ENCODE results near the gene TFEB.

The TFEB gene

DNA sequence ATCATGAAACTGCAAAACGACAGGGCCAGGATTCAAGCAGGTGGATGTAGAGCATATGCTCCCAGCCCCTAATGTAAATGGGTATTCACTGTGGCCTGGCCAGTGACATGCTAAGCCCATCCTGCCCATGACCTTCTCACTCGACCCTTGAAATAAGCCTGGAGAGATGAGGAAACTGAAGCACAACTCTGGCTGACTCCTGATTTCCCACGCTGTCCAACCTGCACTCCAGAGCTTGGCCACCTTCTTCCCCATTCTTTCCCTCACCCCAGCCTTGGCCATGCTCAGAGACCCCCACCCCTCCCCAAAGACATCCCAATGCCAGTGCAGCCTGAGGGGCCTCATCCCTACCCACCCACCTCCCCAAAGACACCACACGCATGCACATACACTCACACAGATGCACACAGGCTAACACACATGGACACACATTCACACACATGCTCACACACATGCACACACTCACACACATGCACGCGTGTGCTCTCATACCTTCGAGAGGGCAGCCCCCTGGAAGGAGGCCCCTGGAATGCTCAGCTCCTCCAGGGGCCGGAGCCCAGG, 12.4 kb downstream of the TFEB start:
- no peak for DNase-seq (ENCODE audit: low read depth)

DNA sequence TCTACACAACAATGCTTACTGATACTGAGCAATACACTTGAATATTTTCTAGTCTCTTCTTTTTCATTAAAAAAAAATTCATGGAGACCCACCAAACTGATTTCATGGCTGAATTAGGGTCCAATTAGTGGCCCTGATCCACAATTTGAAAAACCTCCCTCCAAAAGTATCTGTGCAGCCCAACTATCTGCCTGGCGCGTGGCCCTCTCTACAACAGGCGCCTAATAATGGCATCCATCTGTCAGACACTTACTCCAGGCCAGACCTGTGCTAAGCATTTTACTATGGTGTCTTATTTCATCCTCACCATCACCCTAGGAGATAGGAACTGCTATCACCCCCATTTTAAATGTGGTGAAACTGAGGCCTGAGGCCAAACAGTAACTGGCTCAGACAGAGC, 14.0 kb downstream of the TFEB start:
- no peak for DNase-seq (ENCODE audit: low read depth)

DNA sequence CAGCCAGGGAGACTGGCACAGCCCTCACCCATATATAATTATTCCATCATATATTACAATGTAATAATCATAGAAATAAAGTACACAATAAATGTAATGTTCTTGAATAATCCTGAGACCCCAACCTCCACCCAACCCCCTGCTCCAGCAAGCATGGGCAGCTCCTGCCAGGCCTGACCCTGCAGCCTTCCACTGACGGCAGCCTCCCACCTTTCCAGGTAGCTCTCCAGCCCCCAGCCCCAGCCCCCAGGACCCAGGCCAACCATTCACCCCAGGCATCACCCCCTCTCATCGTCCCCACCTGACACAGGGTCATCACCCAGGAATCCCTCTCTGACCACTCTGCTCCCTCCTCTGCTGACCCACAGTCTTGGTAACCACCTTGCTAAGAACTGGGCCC, 14.6 kb downstream of the TFEB start:
- DNase-seq (ENCODE audit: low read depth): no peak

DNA sequence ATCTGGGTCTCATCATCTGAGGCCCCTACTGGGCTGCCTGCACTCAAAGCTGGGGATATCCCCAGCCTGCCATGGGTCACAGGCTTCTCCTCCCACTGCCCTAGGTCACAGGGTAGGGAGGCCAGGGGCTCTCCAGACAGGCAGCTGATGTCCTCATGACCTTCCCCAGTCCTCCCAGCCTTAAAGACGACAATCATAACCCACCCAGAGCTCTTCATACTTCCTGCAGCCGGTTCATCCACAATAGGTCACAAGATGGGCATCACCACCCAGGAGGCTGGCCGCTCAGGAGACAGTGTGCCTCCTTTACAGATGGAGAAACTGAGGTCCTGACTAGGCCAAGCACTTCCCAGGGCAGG, 15.2 kb downstream of the TFEB start:
- no peak for DNase-seq (ENCODE audit: low read depth)

DNA sequence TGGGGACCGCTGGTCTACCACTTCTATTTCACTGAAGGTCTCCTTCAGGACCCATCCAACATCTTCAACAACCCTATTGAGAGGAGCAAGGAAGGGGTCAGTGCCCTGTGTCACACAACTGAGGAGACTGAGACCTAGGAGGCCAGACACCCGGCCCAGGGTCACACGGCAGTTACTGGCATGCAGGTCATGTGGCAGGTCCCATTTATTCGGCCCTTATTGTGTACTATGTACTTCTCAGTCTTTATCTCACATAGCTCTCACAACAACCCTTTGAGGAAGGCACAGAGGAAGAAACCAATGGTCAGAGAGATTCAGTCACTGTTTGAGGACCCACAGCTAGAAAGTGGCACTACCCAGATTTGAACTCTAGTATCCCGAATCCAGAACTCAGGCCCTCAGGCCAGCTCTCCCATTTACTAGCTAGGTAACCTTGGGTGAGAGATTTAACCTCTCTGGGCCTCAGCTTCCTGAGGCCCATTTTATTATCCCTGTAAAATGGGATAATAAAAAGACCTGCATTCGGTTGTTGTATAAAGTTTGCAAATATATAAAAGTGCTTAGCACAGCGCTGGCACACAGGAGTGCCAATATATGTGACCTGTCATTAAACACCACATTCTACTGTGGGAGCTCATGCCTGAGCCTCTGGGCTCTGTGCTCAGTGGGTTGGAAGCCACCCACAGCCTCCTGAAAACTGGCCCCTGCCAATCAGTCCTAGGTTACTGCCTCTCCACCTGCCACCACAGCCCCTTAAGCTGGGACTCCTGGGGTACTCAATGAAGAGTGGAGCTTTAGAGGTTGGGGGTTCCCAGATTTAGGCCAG, 15.8 kb downstream of the TFEB start:
- no peak for DNase-seq (ENCODE audit: low read depth)

DNA sequence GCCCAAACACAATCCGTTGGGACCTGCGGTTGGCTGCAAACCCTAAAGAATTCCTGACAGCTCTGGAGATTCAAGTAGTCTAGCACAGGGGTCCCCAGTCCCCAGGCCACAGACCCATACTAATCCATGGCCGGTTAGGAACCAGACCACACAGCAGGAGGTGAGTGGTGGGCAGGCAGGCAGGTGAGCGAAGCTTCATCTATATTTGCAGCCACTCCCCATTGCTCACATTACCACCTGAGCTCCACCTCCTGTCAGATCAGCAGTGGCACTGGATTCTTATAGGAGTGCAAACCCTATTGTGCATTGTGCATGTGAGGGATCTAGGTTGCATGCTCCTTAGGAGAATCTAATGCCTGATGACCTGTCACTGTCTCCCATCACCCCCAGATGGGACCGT, 16.6 kb downstream of the TFEB start:
- no peak for DNase-seq (ENCODE audit: low read depth)

DNA sequence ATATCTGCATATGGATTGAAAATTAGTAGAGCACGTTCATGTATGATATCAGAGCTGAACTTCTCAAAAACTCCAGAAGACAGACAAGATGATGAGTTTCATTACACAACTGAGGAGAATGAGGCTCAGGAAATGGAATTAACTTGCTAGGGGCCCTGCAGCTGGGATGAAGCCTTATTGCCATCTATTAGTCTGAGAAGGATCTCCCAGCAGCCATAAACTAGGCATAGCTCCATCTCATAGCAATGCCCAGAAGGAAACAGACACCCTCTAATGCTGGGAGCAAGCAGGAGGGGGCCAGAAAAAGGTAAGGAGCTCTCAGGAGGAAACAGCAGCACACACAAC, 18.0 kb downstream of the TFEB start:
- DNase-seq (ENCODE audit: low read depth): no peak

DNA sequence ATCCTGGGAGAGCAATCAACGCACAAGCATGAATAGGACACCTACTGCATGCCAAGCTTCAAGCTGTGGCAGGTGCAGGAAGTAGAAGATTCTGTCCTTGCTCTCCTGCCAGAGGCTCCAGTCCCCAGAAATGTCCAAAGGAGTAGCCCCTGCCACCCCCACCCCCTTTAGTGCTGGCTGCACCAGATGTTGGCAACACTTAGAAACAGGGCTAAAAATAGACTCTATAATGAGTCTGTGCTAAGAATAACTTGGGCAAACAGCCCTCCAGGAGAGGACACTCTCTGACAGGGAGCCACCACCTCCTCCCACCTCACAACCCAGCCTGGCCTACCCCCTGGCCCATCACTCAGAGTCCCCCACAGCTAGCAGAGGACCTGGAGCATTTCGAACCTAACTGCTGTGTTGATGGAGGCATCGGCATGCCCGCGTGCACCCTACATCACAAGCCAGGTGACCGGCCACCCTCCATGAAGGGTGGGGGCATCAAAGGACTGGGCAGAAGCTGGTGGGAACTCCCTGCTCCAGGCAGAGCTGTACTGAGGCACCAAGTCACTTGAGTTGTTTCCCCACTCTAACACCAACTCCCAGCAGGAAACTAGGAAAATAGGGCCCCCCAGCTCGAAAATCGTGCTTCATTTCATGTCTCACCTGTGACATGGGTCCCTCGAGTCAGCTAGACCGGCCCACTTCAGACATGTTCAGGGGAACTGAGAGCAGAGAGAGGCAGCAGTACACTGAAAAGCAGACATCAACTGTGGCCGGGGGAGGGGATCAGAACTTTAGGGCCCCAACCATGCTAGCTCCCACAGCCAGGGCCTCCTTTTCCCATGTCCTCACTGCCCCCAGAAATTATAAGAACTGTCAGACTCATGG, 18.7 kb downstream of the TFEB start:
- no peak for DNase-seq (ENCODE audit: low read depth)

DNA sequence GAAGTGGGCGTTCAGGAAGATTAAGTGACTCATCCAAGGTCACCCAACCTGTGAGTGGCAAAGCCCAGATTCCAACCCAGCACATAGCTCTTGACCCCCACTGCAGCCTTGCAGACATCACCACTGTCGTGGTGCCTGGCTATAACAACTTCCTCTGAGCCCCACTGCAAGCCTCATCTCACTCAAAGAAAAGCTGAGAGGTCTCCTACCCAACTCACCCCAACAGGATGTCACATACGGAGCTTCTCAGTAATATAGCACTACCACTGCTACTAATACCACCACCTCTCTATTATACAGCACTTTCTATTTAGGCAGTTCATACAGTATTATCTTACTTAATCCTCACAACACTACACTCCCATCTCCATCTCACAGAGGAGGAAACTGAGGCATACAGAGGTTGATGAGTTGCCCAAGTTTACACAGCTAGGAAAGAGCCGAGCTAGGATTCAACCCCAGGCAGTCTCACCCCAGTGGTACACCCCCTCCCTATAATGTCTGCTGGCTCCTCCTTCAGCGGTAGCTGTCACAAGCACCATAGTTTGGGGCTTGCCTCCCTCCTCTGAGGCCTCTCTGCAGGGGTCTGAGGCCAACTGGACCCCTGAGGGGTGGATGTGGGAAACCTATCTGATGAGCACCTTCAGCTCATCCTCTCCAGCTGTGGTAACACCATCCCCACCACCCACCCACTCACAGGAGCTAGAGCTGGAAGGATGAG, 19.5 kb downstream of the TFEB start:
- DNase-seq (ENCODE audit: low read depth): no peak

DNA sequence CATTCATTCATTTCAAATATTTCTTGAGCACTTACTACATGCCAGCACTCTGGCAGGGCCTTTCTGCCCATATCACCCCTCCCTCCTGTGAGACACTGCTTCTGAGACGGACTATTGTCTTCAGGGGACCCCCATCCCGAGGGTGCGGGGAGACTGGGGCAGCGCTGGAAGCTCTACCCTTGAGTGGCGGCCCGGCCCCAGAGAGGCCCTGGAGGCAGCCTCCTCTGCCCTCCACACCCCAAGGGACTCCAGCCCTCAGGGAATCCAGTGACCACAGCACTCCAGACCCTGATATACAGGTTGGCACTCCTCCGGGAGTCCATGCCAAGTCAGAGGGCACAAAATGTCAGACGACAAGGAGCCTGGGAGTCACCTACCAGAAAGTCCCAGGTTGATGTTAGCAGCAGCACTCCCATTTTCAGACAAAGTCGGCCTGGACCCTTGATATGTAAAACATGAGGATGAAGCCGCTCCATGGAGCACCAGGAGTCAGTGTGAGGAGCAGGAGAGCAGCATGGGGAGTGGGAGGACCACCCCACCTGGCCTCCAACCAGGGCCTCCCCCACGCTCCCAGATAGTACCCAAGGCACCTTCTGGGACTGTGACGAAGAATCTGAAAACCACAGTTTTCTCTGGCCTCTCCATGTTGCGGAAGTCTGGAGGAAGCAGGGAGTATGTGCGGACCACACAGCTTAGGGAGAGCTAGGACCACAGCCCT, 20.7 kb downstream of the TFEB start:
- no peak for DNase-seq (ENCODE audit: low read depth)

DNA sequence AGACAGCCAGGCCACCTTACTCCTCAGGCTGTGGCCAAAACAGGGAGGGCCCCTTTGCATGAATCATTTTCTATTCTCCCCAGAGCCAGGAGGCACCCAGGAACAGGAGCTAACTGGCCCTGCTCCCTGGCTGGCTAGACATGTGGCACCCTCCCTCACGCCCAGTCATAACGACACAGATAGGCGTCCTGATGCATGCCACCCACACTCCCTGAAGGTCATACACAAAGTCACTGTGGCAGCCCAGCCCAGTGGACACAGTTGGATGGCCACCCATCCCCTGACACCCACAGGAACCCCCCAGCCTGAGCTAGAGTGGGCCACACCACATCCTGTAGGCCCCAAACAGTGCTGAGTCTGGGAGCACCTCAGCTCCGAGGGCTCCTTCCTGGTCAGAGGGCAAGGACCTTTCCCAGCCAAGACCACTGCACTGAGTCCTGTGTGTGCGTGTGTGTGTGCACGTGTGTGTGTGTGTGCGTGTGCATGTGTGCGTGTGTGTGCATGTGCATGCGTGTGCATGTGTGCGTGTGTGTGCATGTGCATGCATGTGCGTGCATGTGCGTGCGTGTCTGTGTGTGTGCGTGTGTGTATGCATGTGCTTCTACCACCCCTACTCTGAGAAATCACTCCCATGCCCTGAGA, 21.6 kb downstream of the TFEB start:
- no peak for DNase-seq (ENCODE audit: low read depth)

DNA sequence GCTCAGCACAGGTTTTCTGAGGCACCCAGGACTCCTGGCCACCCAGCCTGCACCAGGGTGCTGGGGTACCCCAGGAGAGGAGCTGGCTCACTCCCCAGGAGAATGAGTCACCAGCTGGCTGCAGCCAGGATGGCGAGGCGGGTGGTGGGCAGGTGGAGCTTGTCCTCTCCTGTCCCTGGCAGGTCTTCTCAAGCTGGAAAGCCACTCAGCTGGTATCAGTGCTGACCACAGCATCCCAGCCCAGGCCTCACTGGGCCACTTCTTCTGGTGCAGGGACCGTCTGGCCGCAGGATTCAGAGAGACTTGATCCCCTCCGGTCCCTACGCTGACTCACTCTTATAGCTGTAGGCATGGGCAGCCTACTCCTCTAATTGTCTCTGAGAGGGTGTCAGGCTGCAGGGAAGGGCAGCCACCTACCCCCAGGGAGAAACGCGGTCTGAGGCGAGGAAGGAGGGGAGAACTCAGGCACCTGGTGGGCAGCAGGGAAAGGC, 22.2 kb downstream of the TFEB start:
- DNase-seq (ENCODE audit: low read depth): no peak

DNA sequence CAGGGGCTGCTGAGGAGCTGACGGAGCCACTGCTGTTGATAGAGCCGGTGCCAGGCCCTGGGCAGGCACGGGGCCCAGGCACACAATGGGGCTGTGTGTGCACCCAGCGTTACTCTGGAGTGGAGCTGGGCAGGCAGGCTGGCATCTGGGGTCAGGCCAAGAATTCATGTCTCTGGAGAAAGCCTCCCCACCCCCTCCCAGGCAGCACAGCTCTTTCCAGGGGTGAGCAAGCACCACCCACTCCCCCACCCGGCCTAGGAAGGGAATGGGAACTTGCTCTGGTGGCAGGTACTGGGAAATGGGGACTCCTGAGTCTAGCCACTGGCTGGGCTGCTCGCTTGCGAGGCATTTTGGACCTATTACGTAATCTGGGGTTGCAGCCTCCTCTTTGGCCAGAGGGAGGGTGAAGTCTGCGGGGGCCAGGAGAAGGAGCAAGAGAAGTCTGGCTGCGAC, 22.7 kb downstream of the TFEB start:
- no peak for DNase-seq (ENCODE audit: low read depth)

DNA sequence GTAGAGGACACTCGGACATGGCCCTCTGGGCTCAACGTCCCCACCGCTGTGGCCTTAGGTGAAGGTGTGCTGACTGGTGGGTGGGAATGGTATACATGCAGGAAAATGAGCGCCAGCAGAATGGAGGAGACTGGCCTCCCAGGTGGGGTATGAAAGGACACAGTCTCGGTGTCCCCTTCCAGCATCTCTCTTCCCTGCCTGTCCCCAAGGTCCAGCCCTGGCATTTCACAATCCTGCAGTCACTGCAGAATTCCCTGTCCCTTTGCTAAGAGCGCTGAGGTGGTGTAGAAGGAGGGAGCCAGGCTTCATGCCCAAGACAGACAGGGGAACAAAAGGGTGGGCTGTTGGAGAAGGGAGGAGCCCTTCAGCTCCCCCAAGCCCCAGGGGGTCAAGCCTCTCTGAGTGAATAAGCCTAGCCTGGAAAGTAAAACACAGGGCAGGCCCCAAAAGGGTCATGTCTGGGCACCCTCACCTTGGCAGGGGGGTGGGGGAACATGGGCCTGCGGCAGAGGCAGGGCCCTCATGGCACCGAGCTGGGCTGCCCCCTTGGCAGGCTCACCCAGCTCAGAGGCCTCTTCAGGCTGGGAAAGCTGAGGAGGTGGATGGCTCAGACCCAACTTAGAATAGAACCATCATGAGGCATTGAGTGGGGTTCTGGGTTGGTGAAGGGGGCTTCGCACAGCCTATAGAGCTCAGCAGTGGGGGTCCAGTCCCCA, 23.9 kb downstream of the TFEB start:
- no peak for DNase-seq (ENCODE audit: low read depth)

DNA sequence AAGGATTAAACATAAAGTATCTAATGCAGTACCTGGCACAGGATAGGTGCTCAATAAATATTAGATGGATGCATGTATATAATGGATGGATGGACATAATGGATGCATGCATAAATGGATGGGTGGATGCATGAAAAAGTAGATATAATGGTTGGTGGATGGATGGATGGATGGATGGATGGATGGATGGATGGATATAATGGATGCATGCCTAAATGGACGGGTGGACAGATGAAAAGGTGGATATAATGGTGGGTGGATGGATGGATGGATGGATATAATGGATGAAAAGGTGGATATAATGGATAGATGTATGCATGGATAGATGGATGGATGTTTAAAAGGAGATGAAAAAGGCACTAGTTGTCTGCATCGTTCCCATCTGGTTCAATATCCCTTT, 26.0 kb downstream of the TFEB start:
- DNase-seq (ENCODE audit: low read depth): no peak

DNA sequence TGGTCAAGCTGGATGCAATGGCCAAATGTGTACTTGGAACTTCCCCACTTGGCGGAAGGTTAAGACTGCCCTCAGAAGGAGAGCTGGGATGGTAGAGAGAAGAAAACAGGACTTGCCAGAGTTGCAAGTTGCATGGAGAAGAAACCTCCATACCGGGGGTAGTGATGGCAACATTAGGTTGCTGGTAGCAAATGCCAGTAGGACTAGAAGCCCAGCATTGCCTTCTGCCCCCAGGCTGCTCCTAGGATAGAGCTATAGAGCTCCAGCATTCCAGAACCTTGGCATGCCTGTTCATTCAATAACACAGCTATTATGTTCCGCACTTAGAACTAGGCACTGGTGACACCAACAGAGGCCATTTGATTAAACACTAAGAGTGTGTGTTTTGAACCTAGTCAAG, 26.6 kb downstream of the TFEB start:
- DNase-seq (ENCODE audit: low read depth): no peak

DNA sequence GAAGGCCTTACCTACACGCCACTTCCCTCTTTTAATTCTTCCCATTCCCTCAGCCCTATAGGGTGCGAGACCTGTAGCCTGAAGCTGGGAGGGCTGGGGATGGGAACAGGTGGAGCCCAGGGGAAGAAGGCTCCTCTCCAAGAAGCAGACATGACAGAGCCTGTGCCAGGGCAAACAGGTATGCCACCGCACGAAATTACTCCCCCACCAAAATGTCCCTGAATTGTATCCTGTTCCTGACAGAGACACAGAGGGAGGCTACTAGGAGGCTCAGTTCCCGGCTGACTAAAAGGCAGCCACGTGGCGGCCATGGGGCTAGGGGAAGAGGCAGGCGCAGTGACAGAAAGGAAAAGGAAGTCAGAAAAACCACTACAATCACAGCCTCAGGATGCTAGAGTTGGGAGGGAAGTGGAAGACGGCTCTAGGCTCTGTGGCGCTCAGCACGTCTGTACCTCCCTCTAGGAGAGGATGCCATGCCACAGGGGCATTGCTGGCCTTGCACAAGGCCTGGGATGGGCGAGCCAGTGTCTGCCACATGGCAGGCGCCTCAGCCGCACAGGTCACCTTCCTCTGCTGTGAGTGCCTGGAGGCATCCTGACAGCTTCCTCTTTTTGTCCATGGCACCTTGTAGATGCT, 27.7 kb downstream of the TFEB start:
- DNase-seq (ENCODE audit: low read depth): no peak

DNA sequence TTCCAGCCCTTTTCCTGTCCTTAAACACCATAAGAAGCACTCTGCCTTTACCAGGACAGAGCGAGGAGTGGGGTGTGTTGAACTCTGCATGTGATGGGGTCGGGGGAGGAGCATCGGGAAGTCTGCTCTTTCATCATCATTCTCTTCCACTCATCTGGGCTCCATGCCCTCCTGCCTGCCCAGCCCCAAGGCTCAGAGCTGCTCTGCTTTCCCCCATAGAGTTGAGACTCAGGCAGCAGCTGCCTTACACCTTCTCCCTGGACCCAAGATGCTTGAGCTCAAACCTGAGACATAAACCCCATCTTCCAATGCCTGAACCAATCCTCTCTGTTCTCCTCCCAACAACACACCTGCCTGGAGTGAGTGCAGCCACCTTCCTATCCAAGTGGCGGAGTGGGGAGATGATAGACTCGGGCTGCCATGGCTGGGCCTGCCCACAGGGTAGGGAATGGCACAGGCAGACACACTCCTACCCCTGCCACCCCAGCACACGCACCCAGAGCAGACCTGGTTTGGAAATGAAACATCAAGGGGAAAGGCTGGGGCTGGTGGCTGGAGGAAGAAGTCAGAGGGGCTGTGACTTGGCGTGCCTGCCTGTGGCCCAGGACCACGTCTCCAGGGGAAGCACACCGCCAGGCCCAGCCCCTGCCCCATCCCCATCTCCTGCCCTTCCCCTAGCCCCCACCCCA, 28.4 kb downstream of the TFEB start:
- DNase-seq (ENCODE audit: low read depth): no peak

Measured in activated gamma-delta T cell treated with anti-CD3 and anti-CD28 coated beads, Interleukin-2, amount 50 U/mL, for 16 hours (primary cell).